Gastroesophageal sphincter (tissue), 3 donors: Measurements from ENCODE around the gene TP73.

ENCODE experiments used
- CTCF ChIP-seq, 4 experiments: fragments of 200-600 bp in 2 of 4; fragments of 450-650 bp in 2 of 4; sonication (generic) in 1 of 4; IDR thresholded peaks; one replicate each; pipeline ENCODE4 v1.5.1; 2017 to 2019; ENCODE audit warnings: antibody characterized with exemption in 4 of 4, mild to moderate bottlenecking in 2 of 4, moderate library complexity in 2 of 4
- EP300 ChIP-seq: sonication (generic); formaldehyde crosslinking; IDR thresholded peaks from one replicate; pipeline ENCODE4 v1.6.1; 2017; ENCODE audit warnings: antibody characterized with exemption, mild to moderate bottlenecking
- POLR2A ChIP-seq, 2 donors: fragments of 450-650 bp; IDR thresholded peaks; one replicate each; pipeline ENCODE4 v1.6.1; 2017; ENCODE audit warnings: antibody characterized with exemption in 2 of 2, mild to moderate bottlenecking in 2 of 2, moderate library complexity in 1 of 2
- POLR2AphosphoS5 ChIP-seq: sonication (generic); formaldehyde crosslinking; IDR thresholded peaks from one replicate; pipeline ENCODE4 v1.6.1; 2017; ENCODE audit warnings: antibody characterized with exemption

- TF ChIP-seq CTCF (IDR thresholded peaks at IDR 0.05): no peak
- TF ChIP-seq POLR2AphosphoS5: no peak
- no peak for TF ChIP-seq EP300
- TF ChIP-seq POLR2A (IDR thresholded peaks at IDR 0.05): no peak
Measured at GRCh38 chr1:3746389-3746829, 94.1 kb downstream of the TP73 start.
